NCI-H1048 (cell line): ENCODE data around the gene RNF207.

Experiments
- DNase-seq: peaks from one replicate; lab custom pipeline; 2025; lab: John Stamatoyannopoulos, UW

The RNF207 gene, protein sequence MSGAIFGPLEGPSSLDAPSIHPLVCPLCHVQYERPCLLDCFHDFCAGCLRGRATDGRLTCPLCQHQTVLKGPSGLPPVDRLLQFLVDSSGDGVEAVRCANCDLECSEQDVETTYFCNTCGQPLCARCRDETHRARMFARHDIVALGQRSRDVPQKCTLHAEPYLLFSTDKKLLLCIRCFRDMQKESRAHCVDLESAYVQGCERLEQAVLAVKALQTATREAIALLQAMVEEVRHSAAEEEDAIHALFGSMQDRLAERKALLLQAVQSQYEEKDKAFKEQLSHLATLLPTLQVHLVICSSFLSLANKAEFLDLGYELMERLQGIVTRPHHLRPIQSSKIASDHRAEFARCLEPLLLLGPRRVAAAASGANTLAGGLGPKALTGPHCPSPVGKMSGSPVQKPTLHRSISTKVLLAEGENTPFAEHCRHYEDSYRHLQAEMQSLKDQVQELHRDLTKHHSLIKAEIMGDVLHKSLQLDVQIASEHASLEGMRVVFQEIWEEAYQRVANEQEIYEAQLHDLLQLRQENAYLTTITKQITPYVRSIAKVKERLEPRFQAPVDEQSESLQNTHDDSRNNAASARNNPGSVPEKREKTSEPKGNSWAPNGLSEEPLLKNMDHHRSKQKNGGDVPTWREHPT

DNA sequence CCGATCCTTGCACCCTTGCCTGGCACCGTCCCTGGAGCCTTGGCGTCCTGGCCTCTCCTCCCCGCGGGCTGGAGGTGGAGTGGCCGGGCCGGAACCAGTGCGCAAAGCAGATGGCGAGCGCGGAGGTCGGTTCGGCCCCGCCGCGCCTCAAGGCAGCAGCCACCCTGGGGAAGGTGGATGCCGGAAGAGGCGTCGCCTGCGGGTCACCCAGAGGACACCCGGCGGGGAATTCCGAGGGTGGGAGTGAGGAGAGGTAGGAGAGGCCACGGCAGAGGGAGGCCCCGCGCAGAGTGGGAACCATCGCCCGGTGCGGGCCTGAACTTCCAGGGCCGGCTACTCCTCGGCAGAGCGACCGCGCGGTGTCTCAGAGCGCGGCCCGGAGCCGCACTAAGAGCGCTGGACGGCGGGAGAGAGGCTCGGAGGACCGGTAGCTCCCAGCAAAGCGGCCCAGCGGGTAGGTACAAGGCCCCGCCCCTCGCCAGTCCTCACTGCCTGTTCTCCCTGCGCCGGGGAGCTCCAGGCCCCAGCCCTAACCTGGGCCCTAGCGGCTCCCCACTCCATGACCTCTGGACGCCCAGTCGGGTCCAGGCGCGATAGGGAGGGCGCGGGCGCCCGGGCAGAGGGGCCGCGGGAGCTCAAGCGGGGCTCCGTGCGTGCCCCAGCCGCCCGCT, at the start of gene RNF207:
Gene RNF207, plus strand, starts transcription at position 271 of the 671 bp plus-strand sequence. CDS start 417 bp downstream, outside the sequence.
- DNase-seq, result no peak

DNA sequence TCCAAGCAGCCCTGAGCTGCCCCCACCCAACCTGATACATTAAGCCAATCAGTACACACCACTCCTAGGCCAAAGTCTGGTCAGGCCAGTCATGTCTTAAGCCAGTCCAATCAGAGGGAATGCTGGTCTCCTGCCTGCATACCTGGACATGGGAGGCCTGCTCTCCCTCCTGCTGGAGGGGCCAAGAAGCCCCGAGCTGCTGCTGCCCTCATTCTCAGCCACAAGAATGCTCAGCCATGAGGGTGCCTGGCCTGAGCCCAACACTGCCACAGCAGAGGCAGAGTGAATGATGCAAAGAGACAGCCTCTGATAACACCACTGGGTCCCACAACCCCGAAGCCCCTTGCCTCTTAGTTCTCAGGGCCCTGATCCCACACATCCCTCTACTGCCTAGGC, 48.8 kb upstream of the RNF207 start:
- DNase-seq, result no peak

GRCh38 chr1:6157528-6158174, 48.3 kb upstream of the RNF207 start:
- DNase-seq, result no peak

DNA sequence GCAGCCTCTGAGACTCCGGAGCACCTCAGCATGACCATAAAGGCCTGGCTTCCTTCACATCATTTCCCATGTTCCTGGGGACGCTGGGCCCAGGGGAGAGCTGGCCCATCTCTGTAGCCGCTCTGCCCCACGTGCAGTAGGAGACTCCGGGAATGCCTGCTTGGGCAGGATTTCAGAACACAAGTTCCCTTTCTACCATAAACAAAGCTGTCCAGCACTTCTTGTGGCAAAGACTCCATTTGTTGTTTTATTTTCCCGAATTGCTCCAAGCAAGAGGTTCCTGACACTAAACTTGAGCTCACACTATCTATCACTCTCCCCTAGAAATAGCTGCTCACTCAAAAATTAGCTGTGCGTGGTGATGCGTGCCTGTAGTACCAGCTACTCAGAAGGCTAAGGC, 47.7 kb upstream of the RNF207 start:
- no peak for DNase-seq

- DNase-seq, result no peak
Measured at GRCh38 chr1:6162341-6162740, 43.6 kb upstream of the RNF207 start.

DNA sequence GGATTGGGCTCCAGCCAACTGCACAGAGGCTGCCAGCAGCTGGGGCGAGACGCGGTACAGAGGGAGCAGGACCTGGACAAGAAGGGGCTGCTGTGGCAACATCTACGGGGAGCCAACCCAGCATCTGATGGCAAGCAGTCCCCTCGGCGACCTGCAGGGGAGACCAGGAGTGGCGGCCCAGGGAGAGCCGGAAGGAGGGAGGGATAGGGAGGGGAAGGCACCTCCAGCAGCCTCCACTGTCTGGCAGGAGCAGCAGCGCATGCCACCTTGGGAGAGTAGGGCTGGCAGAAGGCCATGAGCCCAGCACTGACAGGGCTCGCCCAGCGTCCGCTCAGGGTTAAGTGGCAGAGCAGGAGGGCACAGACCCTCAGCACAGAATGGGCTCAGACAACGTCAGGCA, 43.1 kb upstream of the RNF207 start:
- no peak for DNase-seq

DNA sequence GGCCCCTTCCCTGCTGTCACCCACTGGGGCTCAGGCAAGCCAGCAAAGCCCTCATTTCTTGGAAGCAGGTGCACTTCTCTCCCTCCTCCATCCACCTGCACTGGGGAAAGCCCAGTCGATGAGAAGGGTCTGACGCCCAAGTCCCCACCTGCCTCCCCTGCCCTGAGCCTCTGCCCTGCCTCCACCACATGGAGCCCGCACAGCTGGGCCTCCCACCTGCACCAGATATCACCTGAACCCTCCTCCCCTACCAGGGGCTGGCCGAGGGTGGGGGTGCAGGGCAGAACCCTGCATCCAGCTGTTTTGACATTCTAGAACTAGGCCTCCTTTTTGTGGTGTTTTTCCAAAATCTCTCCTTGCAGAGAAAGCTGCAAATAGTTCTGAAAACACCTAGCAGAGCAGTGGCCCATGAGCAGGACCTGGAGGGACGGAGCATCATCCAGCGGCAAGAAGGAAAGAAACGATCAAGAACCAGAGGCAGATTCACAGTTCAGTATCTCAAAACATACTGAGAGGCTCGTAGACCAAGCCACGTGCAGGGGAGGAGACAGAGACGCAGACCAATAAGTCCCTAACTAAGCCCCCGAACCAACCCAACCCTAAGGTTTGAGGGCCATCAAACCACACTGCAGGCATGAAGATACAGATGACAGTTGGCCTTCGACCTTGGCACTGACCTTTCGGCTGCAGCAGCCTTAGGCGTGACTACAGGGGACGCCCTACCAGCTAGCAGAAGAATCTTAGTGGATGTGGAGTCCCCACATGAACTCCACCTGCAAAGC, 42.5 kb upstream of the RNF207 start:
- no peak for DNase-seq

DNA sequence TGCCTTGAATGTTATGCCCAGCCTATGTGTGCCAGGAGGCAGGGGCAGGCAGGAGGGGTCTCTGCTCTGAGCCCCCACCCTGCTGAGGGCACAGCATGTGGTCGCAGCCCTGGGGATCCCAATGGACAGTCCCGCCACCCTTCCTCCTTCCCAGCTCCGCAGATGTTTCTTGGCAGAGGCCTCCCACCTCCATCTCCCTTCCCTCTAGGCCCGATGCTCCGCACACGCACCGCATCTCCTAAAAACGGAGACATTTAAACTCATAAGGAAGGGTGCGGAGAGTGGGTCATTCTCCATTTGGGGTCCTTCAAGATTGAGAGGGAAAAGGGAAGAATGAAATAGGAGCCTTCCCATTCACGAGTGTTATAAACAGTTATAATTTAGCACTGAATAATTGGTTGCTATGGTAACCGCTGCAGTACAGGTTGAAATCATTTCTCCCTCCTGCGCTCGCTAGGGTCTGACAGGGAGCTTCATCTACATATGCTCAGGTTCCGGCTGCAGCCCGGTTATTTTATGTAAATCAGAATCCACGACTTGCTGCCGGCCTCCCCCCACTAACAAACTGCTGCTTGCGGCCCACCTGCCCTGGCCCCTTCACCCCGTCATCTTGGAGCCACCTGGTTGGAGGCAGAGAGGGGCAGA, 41.8 kb upstream of the RNF207 start:
- DNase-seq, result no peak

- no peak for DNase-seq
Measured at GRCh38 chr1:6165027-6165426, 40.9 kb upstream of the RNF207 start.

- no peak for DNase-seq
Measured at GRCh38 chr1:6165441-6165985, 40.4 kb upstream of the RNF207 start.

DNA sequence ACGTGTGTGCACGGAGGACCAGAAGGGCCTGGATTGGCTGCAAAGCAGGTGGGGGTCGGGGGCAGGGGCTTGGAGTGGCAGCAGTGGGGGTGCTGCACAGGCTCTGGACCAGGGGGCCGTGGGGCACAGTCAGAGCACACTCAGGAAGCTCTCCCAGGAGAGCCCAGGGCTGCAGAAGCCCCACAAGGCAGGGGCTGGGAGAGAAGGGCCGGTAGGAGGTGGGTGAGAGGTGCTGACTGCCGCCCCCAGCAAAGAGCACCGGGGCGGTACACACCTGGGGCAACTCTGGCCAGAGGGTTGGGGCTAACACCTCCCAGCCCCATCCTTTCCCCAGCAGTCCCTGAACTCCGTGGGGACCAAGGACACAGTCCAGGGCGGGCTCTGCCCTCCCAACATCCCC, 39.7 kb upstream of the RNF207 start:
- DNase-seq, result no peak

- no peak for DNase-seq
Measured at GRCh38 chr1:6166655-6167390, 39.1 kb upstream of the RNF207 start.

DNA sequence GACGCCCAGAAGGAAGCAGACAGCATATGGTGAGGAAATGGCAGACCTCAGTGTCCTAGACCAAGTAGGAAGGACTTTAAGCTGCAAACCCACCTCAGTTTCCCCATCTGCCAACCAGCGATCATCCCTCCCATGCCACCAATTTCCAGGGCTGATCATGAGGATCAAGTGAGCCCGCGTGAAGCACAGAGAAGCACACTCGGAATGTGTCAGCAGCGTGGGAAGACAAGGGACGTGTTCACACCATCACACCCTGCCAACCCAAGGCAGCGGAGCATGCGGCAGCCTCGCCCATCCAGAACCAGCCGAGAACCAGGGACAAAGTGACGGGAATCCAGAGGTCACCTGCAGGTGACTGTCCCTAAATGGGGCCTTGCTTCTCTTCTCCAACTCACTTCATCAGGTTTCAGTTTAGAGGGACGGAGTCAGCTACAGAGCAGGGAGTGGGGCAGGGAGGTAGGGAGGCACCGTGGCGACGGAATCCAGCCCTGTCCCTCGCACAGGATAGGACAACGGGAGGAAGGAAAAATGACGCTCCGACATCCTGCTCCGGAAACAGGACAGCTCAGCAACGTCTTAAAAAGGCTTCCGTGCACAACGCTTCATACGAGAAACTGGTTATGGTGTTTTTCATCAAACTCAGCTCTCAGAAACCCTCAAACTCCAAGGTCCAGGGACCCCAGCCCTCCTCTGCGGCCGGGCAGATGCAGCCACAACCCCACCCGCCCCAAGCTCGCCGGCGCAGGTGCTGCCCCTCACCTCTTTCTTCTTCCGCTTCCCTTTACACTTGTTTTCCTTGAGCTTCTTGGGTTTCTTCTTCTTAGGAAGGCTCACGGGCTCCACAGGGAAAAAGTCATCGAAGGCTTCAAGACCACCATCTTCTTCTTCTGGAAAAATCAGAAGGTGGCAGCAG, 38.3 kb upstream of the RNF207 start:
- no peak for DNase-seq

DNA sequence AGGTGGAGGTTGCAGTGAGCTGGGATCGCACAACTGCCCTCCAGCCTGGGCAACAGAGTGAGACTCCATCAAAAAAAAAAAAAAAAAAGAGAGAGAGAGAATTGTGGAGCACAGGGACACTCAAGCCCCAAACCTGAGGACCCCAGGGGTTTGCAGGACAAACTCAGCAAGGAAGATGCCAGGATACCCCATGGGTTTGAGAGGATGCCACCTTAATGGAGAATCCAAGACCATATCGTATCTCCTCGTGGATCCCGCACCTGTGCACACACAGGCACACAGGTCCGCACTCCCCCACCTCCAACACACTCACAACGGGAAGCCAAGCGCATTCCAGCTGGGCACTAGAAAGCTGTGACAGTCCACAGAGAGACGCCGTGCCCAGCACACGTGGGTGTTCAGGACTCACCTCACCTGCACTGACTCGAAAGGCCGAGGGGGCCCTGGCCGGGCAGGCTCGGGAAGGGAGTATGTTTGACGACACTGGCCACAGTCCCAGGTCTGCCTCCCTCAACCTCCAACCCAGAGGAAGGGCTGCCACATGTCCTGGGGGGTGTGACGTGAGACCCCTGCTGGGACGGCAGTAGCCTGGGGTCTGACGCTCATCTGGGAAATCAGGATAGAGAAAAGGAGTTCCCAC, 36.9 kb upstream of the RNF207 start:
- DNase-seq, result no peak

DNA sequence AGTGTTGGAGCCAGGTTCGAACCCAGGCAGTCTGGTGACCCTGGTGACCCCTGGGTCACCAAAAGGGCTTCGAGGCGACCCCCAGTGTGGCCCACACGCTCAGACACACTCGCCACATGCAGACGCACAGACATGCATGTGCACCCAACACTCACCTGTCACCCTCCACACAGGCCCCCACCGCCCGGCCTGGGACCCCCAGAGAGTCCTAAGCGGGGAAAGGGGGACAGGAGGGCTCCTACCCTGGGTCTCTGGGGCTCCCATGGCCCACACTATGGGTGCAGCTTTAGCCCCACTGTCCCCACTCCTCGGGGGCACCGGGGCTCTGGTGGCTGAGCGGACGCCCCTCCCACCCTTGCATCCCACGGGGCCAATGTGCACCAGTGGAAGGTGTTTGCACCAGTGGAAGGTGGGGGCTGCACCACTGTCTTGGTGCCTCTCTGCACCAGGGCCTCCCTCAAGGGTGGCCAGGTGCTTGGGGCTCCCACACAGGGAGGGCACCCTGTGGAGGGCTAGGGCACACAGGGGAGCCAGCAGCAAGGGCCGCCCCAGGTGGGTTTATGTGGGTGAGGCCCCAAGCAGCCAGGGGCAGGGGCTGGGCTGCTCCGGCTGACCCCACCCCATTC, 35.7 kb upstream of the RNF207 start:
- DNase-seq, result no peak

DNA sequence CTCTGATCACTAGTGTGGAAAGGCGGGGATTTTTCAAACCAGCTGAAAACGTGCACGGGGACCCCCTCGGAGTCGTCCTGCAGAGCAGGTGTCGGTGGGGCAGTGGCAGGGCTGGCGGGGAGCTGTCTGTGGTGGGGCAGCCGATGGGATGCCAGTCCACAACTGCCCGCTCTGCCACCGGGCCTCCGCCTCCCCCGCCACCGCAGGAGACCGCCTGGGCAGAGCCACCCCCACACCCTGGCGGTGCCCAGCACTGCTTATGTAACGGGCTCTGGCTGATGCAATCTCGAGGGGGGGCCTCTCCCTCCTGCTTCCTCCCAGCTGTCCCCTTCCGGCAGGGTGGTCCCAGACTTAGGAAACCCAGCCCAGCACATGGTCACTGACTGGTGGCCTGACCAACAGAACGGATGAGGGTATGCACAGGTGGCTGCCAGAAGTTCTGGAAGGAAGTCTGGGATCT, 35.1 kb upstream of the RNF207 start:
- no peak for DNase-seq

GRCh38 chr1:6171548-6172124, 34.3 kb upstream of the RNF207 start:
- DNase-seq, result no peak

DNA sequence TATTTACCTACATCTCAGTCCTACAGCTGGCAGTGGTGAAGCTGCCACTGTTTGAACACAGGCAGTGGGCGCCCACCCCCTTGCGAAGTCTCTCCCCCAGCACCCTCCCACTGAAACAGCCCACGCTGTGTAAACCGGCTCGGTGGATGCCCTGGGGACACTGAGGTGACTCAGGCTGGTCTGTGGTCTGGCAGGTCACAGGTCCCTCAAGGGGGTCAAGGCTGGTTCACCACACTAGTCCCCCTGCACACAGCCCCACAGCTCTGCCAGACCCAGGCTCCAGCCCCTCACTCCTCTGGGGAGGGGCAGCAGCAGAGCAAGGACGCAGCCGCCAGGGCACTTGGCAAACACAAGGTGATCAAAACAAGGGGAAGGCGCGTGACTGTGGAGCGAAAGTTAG, 33.4 kb upstream of the RNF207 start:
- DNase-seq, result no peak
